ENCODE data around the gene NCS1. TPM values are rescaled to one million over a fixed set of nuclear protein-coding genes. Genes with fewer than 3 reads are reported as not detected.

NCS1 gene
- total RNA-seq, 2 experiments from 2014 or later: 0.17 TPM; not detected in 1

DNA sequence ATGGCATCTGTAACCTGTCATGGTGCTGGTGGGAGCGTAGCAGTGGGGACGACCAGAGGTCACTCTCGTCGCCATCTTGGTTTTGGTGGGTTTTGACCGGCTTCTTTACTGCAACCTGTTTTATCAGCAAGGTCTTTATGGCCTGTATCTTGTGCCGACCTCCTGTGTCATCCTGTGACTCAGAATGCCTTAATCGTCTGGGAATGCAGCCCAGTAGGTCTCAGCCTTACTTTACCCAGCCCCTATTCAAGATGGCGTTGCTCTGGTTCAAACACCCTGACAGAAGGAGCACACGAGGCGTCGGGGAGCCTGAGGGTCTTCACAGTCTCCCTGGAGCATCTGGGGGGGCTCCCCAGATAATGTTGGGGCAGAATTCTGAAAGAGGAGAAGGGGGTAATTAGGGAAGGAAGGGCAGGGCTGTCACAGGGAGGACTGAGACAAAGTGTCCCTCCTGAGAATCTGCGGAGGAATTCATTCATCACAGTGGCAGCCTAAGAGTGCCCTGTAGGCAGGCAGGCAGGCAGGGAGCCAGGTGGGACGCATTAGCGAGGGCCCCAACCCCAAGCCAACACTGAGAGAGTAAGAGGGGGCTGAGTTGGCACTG is 21.3 kb upstream of the NCS1 start:
- H3K4me3 ChIP-seq (ENCODE audit: low read length): no peak overlapping the region
- no peak for TF ChIP-seq CTCF (IDR thresholded peaks at IDR 0.05)
- CTCF ChIA-PET: no interaction called here

DNA sequence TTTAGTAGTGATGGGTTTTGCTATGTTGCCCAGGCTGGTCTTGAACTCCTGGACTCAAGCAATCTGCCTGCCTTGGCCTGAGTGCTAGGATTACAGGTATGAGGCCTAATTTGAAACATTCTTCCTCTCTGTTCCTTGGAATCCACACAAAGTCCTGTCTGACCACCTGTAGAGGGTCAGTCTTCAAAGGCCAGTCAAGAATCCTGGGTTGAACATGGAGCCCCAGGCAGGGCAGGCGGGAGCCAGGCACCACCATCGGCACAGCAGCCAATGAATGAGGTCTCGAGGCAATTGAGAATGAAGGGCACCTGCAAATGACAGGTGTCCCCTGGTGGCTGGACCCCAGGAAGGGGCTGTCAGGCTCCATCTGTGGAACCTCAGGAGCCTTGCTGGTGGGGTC is 17.4 kb upstream of the NCS1 start:
- intact Hi-C loops (cut with DNase I, micrococcal nuclease): no loop called here
- Histone ChIP-seq H3K36me3 (ENCODE audit: insufficient read depth, low read length) (no peaks in the 10 kb centered on the region), H3K4me1 (ENCODE audit: insufficient read depth, low read length) (no peaks in the 10 kb centered on the region), H3K27ac (ENCODE audit: low read depth in 1 of 2, low read length in 2 of 2) (no peak overlapping the region), H3K27me3 (ENCODE audit: control insufficient read depth in 1 of 2, insufficient read depth in 2 of 2, low read length in 2 of 2) (no peaks in the 10 kb centered on the region), H3K4me3 (ENCODE audit: low read length) (no peak overlapping the region), H3K9me3 (ENCODE audit: control insufficient read depth in 1 of 2, insufficient read depth in 1 of 2, low read length in 2 of 2) (no peaks in the 10 kb centered on the region)
- POLR2A ChIA-PET: no interaction called here
- H3K4me1 Mint-ChIP-seq (ENCODE audit: low read depth): no peaks in the 10 kb centered on the region
- H3K9me3 Mint-ChIP-seq: no peaks in the 10 kb centered on the region
- no peak for ATAC-seq (ENCODE audit: poor library complexity)
- no peak overlapping the region for H3K4me3 Mint-ChIP-seq
- no peak overlapping the region for H3K27ac Mint-ChIP-seq
- no peaks in the 10 kb centered on the region for H3K36me3 Mint-ChIP-seq (ENCODE audit: low read depth)
- TF ChIP-seq CTCF (IDR thresholded peaks at IDR 0.05): no peak
- DNase-seq: no peak
- CTCF ChIA-PET: no interaction called here
- H3K27me3 Mint-ChIP-seq: no peaks in the 10 kb centered on the region

More for the DNA sequence above, 21.3 kb upstream of the NCS1 start:
- ATAC-seq (ENCODE audit: poor library complexity): no peak
- DNase-seq: no peak
- H3K27ac Mint-ChIP-seq: no peak overlapping the region
- no peaks in the 10 kb centered on the region for H3K9me3 ChIP-seq (ENCODE audit: control insufficient read depth in 1 of 2, insufficient read depth in 1 of 2, low read length in 2 of 2)
- H3K36me3 Mint-ChIP-seq (ENCODE audit: low read depth): no peaks in the 10 kb centered on the region
- H3K27me3 Mint-ChIP-seq: peaks cover 15% of the 10 kb centered on the region
- H3K4me3 Mint-ChIP-seq: no peak overlapping the region
- H3K36me3 ChIP-seq (ENCODE audit: insufficient read depth, low read length): no peaks in the 10 kb centered on the region
- no peaks in the 10 kb centered on the region for H3K9me3 Mint-ChIP-seq
- H3K27ac ChIP-seq (ENCODE audit: low read depth in 1 of 2, low read length in 2 of 2): no peak overlapping the region
- intact Hi-C loops (cut with DNase I, micrococcal nuclease): no loop called here
- H3K4me1 Mint-ChIP-seq (ENCODE audit: low read depth): no peaks in the 10 kb centered on the region
- H3K27me3 ChIP-seq (ENCODE audit: control insufficient read depth in 1 of 2, insufficient read depth in 2 of 2, low read length in 2 of 2): no peaks in the 10 kb centered on the region
- POLR2A ChIA-PET: interaction anchor here (1.4 kb wide), 1 partner anchor 23 kb away, joined by 6 read pairs; no protein-coding TSS in a partner anchor
- H3K4me1 ChIP-seq (ENCODE audit: insufficient read depth, low read length): no peaks in the 10 kb centered on the region

- no peak overlapping the region for H3K4me3 ChIP-seq (ENCODE audit: low read length)
- no peaks in the 10 kb centered on the region for H3K36me3 ChIP-seq (ENCODE audit: insufficient read depth, low read length)
- Mint-ChIP-seq H3K36me3 (ENCODE audit: low read depth) (no peaks in the 10 kb centered on the region), H3K4me3 (no peak overlapping the region), H3K27ac (no peak overlapping the region), H3K9me3 (no peaks in the 10 kb centered on the region), H3K4me1 (ENCODE audit: low read depth) (no peaks in the 10 kb centered on the region), H3K27me3 (no peaks in the 10 kb centered on the region)
- no peak overlapping the region for H3K27ac ChIP-seq (ENCODE audit: low read depth in 1 of 2, low read length in 2 of 2)
- intact Hi-C loops (cut with DNase I, micrococcal nuclease): no loop called here
- no peaks in the 10 kb centered on the region for H3K9me3 ChIP-seq (ENCODE audit: control insufficient read depth in 1 of 2, insufficient read depth in 1 of 2, low read length in 2 of 2)
- ATAC-seq (ENCODE audit: poor library complexity) (no peak), DNase-seq (no peak)
- POLR2A ChIA-PET: no interaction called here
- TF ChIP-seq CTCF (IDR thresholded peaks at IDR 0.05): no peak
- H3K27me3 ChIP-seq (ENCODE audit: control insufficient read depth in 1 of 2, insufficient read depth in 2 of 2, low read length in 2 of 2): no peaks in the 10 kb centered on the region
- CTCF ChIA-PET: interaction anchor here (0.7 kb wide), 1 partner anchor 74 kb away, joined by 3 read pairs; no protein-coding TSS in a partner anchor
- H3K4me1 ChIP-seq (ENCODE audit: insufficient read depth, low read length): no peaks in the 10 kb centered on the region
Observed at GRCh38 chr9:130155647-130156046, 16.6 kb upstream of the NCS1 start.

All from CD4-positive, alpha-beta T cell (primary cell).